HEK293 (cell line): ENCODE data around the gene OBP2B.
"Not testable (repeated sequence)": the region's sequence is repeated elsewhere in the genome, so short reads cannot be mapped to it uniquely, and the experiment has no call there.

Experiments
- CTCF ChIA-PET: fragments of 350-600 bp; formaldehyde crosslinking; extraction: SDS; loops from one replicate; lab custom pipeline; 2021; ENCODE audit warnings: antibody characterized with exemption; lab: Yijun Ruan, JAX
- POLR2A ChIA-PET: fragments of 300-600 bp; formaldehyde crosslinking; extraction: SDS; loops from one replicate; lab custom pipeline; 2020; ENCODE audit warnings: antibody characterized with exemption, inconsistent platforms; lab: Yijun Ruan, JAX
- H3K27ac ChIP-seq: fragments of 200-500 bp; sonication (Bioruptor generic); 2 replicates; pipeline ENCODE4 v1.5.1; 2014; ENCODE audit warnings: low read depth, low read length, control low read depth, inconsistent platforms; ENCODE audit errors: extremely low read depth
- H3K36me3 ChIP-seq, 2 experiments: fragments of 200-500 bp in 1 of 2; sonication (Bioruptor generic) in 1 of 2; 1 replicate in 1 of 2; 2 replicates in 1 of 2; pipeline ENCODE4 v1.5.1; 2014 to 2017; ENCODE audit warnings: inconsistent platforms in 2 of 2, low read length in 2 of 2; ENCODE audit not compliant: control insufficient read depth in 2 of 2, insufficient read depth in 1 of 2
- H3K4me1 ChIP-seq: fragments of 200-500 bp; sonication (Bioruptor generic); 2 replicates; pipeline ENCODE4 v1.5.1; 2014; ENCODE audit warnings: mild to moderate bottlenecking, low read length, inconsistent platforms; ENCODE audit not compliant: control insufficient read depth, insufficient read depth
- H3K4me3 ChIP-seq: 2 replicates; pipeline ENCODE4 v1.5.1; 2011; ENCODE audit warnings: low read depth, mild to moderate bottlenecking, control low read depth, low read length, moderate library complexity
- H3K9me3 ChIP-seq: fragments of 200-500 bp; sonication (Bioruptor generic); 2 replicates; pipeline ENCODE4 v1.5.1; 2014; ENCODE audit warnings: low read depth, low read length, inconsistent platforms; ENCODE audit not compliant: control insufficient read depth, insufficient read depth
- GFI1B ChIP-seq: fragments of 450-650 bp; formaldehyde crosslinking; IDR thresholded peaks from 2 replicates; pipeline ENCODE4 v1.5.1; 2016; ENCODE audit warnings: missing biosample characterization, missing genetic modification characterization
- GLIS1 ChIP-seq: fragments of 450-650 bp; formaldehyde crosslinking; IDR thresholded peaks from 2 replicates; pipeline ENCODE4 v1.5.1; 2016; ENCODE audit warnings: missing biosample characterization, missing genetic modification characterization
- HIC1 ChIP-seq: fragments of 450-650 bp; formaldehyde crosslinking; IDR thresholded peaks from 2 replicates; pipeline ENCODE4 v1.5.1; 2016; ENCODE audit warnings: missing biosample characterization, missing genetic modification characterization
- KLF16 ChIP-seq: fragments of 450-650 bp; formaldehyde crosslinking; IDR thresholded peaks from 2 replicates; pipeline ENCODE4 v1.5.1; 2017; ENCODE audit warnings: missing biosample characterization, missing genetic modification characterization
- MEIS1 ChIP-seq: sonication (generic); formaldehyde crosslinking; IDR thresholded peaks from 2 replicates; pipeline ENCODE4 v1.8.1; 2022; ENCODE audit warnings: missing genetic modification reagents, mild to moderate bottlenecking, borderline replicate concordance
- OSR2 ChIP-seq: fragments of 450-650 bp; formaldehyde crosslinking; IDR thresholded peaks from 2 replicates; pipeline ENCODE4 v1.5.1; 2016; ENCODE audit warnings: missing biosample characterization, missing genetic modification characterization
- ZNF112 ChIP-seq: fragments of 450-650 bp; formaldehyde crosslinking; IDR thresholded peaks from 2 replicates; pipeline ENCODE4 v1.5.0; 2017; ENCODE audit warnings: missing biosample characterization, missing genetic modification characterization
- ZNF114 ChIP-seq: fragments of 450-650 bp; formaldehyde crosslinking; IDR thresholded peaks from 2 replicates; pipeline ENCODE4 v1.5.0; 2017; ENCODE audit warnings: missing biosample characterization, missing genetic modification characterization
- ZNF19 ChIP-seq: fragments of 450-650 bp; formaldehyde crosslinking; IDR thresholded peaks from 2 replicates; pipeline ENCODE4; 2016; ENCODE audit warnings: missing biosample characterization, missing genetic modification characterization, low read depth
- ZNF274 ChIP-seq, 2 experiments: fragments of 200-500 bp in 1 of 2; fragments of 450-650 bp in 1 of 2; sonication (Bioruptor generic) in 1 of 2; formaldehyde crosslinking in 1 of 2; IDR thresholded peaks; 2 replicates each; pipeline versions ENCODE4 v1.5.1 to v1.6.1; 2014 to 2016; ENCODE audit warnings: borderline replicate concordance in 1 of 2, inconsistent platforms in 1 of 2, low read length in 1 of 2, missing biosample characterization in 1 of 2, missing genetic modification characterization in 1 of 2
- ZNF404 ChIP-seq: fragments of 450-650 bp; formaldehyde crosslinking; IDR thresholded peaks from 2 replicates; pipeline ENCODE4 v1.5.1; 2017; ENCODE audit warnings: missing biosample characterization, missing genetic modification characterization
- ZNF423 ChIP-seq: fragments of 450-650 bp; formaldehyde crosslinking; IDR thresholded peaks from 2 replicates; pipeline ENCODE4 v1.5.1; 2016; ENCODE audit warnings: missing biosample characterization, missing genetic modification characterization
- ZNF426 ChIP-seq: fragments of 450-650 bp; formaldehyde crosslinking; IDR thresholded peaks from 2 replicates; pipeline ENCODE4 v1.5.1; 2017; ENCODE audit warnings: missing biosample characterization, missing genetic modification characterization, mild to moderate bottlenecking, inconsistent platforms, moderate library complexity
- ZNF48 ChIP-seq: fragments of 450-650 bp; formaldehyde crosslinking; IDR thresholded peaks from 2 replicates; pipeline ENCODE4 v1.5.1; 2016; ENCODE audit warnings: missing biosample characterization, missing genetic modification characterization
- ZNF529 ChIP-seq: fragments of 450-650 bp; formaldehyde crosslinking; IDR thresholded peaks from 2 replicates; pipeline ENCODE4 v1.5.1; 2017; ENCODE audit warnings: missing genetic modification characterization, missing biosample characterization; ENCODE audit not compliant: insufficient replicate concordance
- ZNF544 ChIP-seq: fragments of 450-650 bp; formaldehyde crosslinking; IDR thresholded peaks from 2 replicates; pipeline ENCODE4 v1.5.0; 2017; ENCODE audit warnings: missing biosample characterization, missing genetic modification characterization
- ZNF548 ChIP-seq: fragments of 450-650 bp; formaldehyde crosslinking; IDR thresholded peaks from 2 replicates; pipeline ENCODE4 v1.5.1; 2016; ENCODE audit warnings: missing biosample characterization, missing genetic modification characterization
- ZNF555 ChIP-seq: fragments of 450-650 bp; formaldehyde crosslinking; conservative IDR thresholded peaks from 2 replicates; pipeline ENCODE4 v1.5.1; 2017; ENCODE audit warnings: missing biosample characterization, mild to moderate bottlenecking, missing genetic modification characterization, inconsistent platforms
- ZNF596 ChIP-seq: fragments of 450-650 bp; IDR thresholded peaks from 2 replicates; pipeline ENCODE4 v1.5.0; 2018; ENCODE audit warnings: missing biosample characterization, mild to moderate bottlenecking, missing genetic modification characterization, moderate library complexity
- ZNF623 ChIP-seq: fragments of 450-650 bp; formaldehyde crosslinking; IDR thresholded peaks from 2 replicates; pipeline ENCODE4 v1.5.1; 2016; ENCODE audit warnings: missing biosample characterization, missing genetic modification characterization
- ZNF654 ChIP-seq: fragments of 450-650 bp; formaldehyde crosslinking; IDR thresholded peaks from 2 replicates; pipeline ENCODE4 v1.5.1; 2016; ENCODE audit warnings: low read depth, missing biosample characterization, missing genetic modification characterization
- ZNF776 ChIP-seq: fragments of 450-650 bp; formaldehyde crosslinking; IDR thresholded peaks from 2 replicates; pipeline ENCODE4 v1.5.0; 2017; ENCODE audit warnings: missing biosample characterization, missing genetic modification characterization, borderline replicate concordance
- ZNF791 ChIP-seq: fragments of 450-650 bp; formaldehyde crosslinking; IDR thresholded peaks from 2 replicates; pipeline ENCODE4 v1.5.1; 2016; ENCODE audit warnings: missing biosample characterization, missing genetic modification characterization
- ZSCAN5A ChIP-seq: fragments of 450-650 bp; formaldehyde crosslinking; IDR thresholded peaks from 2 replicates; pipeline ENCODE4 v1.5.1; 2016; ENCODE audit warnings: missing biosample characterization, missing genetic modification characterization

OBP2B gene

DNA sequence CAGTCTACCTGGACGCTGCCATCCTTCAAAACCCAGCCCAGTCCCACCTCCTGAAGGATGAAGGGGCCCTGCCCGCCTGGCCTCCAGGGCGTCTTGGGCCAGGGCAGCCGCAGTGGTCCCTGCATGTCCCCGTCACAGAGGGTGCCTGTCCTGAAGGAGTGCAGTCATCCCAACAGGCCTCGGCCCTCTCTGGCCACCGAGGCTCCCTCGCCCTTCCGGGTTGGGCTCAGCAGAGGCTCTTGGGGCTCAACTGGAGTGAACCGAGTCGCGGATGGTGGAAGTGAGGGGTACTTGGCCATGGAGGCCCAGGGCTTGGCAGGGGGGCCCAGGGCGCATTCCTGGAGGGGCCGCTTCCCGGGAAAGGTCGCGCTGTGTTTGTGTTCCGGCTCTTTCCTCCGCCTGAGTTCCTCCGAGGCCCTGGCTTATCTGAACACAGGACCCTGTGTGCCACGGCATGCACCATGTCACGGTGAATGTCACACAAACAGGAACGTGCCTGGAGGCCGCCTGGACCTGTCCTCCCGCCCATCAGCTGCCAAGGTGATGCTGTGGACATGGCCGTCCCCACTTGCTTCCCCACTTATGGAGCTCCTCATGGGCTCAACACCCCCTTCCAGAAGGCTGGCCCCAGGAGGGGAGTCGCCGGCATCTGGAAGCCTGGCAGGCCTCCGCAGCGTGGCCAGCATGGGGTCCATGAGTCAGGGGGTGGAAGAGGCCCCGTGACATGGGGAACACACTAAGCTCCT, 25.7 kb upstream of the OBP2B start (continued):
- TF ChIP-seq HIC1 (tag by site-specific recombination) (no peak), ZNF19 (tag by site-specific recombination) (no peak), OSR2 (tag by site-specific recombination) (no peak), ZNF791 (tag by site-specific recombination) (no peak), ZNF548 (tag by site-specific recombination) (no peak), ZNF274 (IDR thresholded peaks at IDR 0.05; ENCODE audit: low read length) (no peak), ZNF274 (tag by site-specific recombination; IDR thresholded peaks at IDR 0.05; ENCODE audit: borderline replicate concordance) (no peak), ZNF48 (tag by site-specific recombination) (no peak), GFI1B (no peak), ZSCAN5A (tag by site-specific recombination) (no peak)

DNA sequence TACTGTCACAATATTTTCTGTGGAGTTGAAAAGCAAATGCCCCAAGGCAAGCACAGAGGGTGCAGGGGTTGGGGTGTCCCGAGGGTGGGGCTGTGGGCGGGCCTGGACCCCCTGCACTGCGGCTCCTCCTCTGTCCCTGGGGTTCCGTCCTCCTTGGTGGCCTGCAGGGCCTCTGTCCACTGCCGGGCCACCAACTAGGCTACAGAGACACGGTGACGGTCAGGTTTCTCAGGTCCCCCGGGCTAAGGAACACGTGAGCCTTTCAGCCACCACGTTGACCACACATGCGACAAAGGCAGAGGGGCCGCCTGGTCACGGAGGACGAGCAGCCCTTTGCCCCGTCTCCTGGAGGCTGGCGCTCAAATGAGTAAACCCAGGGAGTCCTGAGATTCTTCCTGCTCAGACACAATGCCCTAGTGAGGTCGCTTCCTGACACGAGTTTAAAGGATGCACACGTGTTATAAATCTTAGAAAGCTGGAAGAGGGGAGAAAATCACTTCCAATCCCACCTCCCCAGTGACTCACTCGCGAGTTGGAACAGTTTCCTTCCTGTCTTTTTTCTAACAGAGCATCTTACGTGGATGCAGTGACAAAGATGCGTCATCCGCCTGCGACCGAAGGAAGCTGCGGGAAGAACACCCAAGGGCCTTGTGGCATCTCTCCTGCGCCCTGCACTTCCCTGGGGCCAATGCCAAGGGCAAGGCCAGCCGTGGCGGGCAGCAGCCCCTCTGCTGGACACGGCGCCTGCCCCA, 24.8 kb upstream of the OBP2B start:
- Histone ChIP-seq H3K27ac (no peak overlapping the region), H3K4me3 (no peak overlapping the region), H3K36me3 (no peaks in the 10 kb centered on the region), H3K9me3 (no peaks in the 10 kb centered on the region), H3K4me1 (no peaks in the 10 kb centered on the region)
- TF ChIP-seq ZNF555 (tag by site-specific recombination) (no peak), ZNF654 (no peak), ZNF544 (tag by site-specific recombination) (no peak), ZNF112 (no peak), GLIS1 (tag by site-specific recombination) (no peak), ZNF423 (tag by site-specific recombination) (no peak), ZNF596 (tag by site-specific recombination) (no peak), ZNF404 (tag by site-specific recombination) (no peak), ZNF114 (tag by site-specific recombination) (no peak), ZNF529 (tag by site-specific recombination) (no peak), MEIS1 (CRISPR knock-in tag) (no peak), KLF16 (tag by site-specific recombination) (no peak), ZNF776 (tag by site-specific recombination) (no peak), ZNF426 (no peak), ZNF623 (tag by site-specific recombination) (no peak)
- ChIA-PET POLR2A (interaction anchor here (1.6 kb wide), 1 partner anchor 114 kb away, joined by 4 read pairs; the partner anchor contains the start of genes MED22 and RPL7A), CTCF (no interaction called here)

DNA sequence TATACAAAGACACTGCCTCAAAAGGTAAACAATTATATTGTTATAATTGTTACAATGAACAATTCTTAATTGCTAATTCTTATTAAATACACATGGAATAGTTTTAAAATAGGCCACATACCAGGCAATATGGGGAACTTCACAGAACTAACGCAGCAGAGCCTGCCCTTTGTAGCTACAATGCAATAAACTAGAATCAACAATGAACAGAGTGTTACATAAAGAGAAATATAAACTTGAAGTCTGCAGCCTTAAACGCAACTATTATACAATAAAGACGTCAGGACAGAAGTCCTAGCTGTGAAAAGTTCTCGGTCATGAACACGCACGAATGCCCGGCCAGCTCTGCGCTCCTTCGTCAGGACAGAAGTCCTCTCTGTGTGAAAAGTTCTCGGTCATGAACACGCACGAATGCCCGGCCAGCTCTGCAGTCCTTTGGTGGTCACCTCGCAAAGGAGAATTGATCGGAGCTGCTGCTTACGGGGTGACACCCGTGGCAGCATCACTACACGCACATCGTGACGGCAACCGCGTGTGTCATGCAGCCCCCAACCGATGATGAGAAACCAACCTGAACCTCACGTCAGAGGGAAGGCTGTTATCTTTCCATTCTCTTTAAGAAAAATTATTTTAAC, 23.0 kb upstream of the OBP2B start:
- H3K4me1 ChIP-seq, H3K4me3 ChIP-seq, POLR2A ChIA-PET: not testable (repeated sequence)

GRCh38 chr9:133230514-133230913, 21.5 kb upstream of the OBP2B start:
- H3K36me3 ChIP-seq, POLR2A ChIA-PET, H3K27ac ChIP-seq, H3K4me3 ChIP-seq, H3K9me3 ChIP-seq, H3K4me1 ChIP-seq: not testable (repeated sequence)
- CTCF ChIA-PET, result interaction anchor here (2.7 kb wide), 1 partner anchor 9 kb away, joined by 14 read pairs; no protein-coding TSS in a partner anchor

More for the DNA sequence above, 23.0 kb upstream of the OBP2B start:
- H3K9me3 ChIP-seq, H3K27ac ChIP-seq, CTCF ChIA-PET, H3K36me3 ChIP-seq: not testable (repeated sequence)
